ENCODE results near the gene DUSP1.

Gene DUSP1

DNA sequence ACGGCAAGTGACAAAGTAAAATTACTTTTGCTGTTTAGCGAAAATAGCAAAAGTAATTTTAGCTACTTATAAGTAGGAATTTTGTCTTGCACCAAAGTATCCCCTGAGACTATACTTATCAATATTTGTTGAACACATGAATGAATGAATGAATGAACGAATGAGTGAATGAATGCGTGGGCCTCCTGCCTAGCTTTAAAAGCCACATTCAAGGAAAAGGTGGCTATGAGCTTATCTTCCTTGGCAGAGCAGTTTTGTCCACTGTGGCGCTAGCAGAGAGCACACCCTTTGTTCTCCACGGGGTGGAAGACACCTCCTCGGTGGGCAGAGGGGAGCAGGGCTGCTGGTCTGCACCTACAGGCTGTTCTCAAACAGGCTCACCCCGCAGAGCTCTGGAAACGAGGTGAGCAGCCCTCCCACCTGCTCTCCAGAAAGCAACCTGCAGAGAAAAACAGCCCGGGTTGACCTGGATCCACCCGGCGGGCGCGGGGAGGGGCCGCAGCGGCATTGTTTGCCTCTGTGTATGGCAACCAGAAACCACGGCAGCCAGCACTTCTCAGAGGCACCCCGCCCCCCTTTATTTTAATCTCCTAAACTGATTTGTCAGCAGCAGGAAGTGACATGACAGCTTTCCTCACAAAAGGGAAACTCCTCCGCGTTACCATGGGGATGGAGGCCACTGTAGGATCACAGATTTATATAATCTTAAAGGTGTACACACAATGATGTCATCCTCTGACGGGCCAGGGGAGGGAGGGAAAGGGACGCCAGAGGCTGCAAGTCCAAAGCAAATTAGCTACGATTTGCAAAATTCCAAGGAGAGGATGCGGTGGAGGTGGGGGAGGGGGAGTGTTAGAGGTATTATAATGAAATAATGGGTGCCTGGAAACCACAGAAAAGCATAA lies 5.9 kb downstream of the DUSP1 start:
- Histone ChIP-seq H3K27ac (peak overlapping the region; percentile 96 to 98), H3K27me3 (no peaks in the 10 kb centered on the region), H3K4me3 (peak overlapping the region; percentile 78 to 80), H3K9me3 (peaks cover 0 to 4% (median 0%) of the 10 kb centered on the region in 3 donors), H3K4me1 (peaks cover 0 to 18% (median 7%) of the 10 kb centered on the region in 4 donors), H3K36me3 (peaks cover 28 to 30% (median 30%) of the 10 kb centered on the region in 3 donors)
- DNase-seq: peak; percentile 97 to 98
- TF ChIP-seq, protein P1, sequence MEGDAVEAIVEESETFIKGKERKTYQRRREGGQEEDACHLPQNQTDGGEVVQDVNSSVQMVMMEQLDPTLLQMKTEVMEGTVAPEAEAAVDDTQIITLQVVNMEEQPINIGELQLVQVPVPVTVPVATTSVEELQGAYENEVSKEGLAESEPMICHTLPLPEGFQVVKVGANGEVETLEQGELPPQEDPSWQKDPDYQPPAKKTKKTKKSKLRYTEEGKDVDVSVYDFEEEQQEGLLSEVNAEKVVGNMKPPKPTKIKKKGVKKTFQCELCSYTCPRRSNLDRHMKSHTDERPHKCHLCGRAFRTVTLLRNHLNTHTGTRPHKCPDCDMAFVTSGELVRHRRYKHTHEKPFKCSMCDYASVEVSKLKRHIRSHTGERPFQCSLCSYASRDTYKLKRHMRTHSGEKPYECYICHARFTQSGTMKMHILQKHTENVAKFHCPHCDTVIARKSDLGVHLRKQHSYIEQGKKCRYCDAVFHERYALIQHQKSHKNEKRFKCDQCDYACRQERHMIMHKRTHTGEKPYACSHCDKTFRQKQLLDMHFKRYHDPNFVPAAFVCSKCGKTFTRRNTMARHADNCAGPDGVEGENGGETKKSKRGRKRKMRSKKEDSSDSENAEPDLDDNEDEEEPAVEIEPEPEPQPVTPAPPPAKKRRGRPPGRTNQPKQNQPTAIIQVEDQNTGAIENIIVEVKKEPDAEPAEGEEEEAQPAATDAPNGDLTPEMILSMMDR (IDR thresholded peaks at IDR 0.05): no peak
- intact Hi-C loops (cut with DNase I; ENCODE audit: low total_unique reads): loop anchor here (2.0 kb wide), 1 partner anchor 16 kb away; no protein-coding TSS in a partner anchor

DNA sequence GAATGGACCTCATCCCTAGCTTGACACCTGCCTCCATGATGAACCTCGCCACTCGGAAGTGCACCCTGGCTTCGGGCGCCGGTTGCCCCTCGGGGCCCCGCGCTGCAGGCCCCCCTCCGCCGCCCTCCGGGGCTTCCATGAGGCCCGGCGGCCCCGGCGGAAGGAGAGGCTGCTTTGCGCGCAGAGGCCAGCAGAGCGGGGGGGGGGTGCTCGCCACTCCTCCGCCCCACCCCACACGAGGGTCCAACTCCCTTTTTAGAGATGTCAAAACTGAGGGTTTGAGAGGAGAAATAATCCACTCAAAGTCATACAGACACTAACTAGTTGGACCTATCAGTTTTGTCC lies 7.9 kb downstream of the DUSP1 start:
- peak overlapping the region in 1 of 2 donors; percentile 98 for H3K27ac ChIP-seq

DNA sequence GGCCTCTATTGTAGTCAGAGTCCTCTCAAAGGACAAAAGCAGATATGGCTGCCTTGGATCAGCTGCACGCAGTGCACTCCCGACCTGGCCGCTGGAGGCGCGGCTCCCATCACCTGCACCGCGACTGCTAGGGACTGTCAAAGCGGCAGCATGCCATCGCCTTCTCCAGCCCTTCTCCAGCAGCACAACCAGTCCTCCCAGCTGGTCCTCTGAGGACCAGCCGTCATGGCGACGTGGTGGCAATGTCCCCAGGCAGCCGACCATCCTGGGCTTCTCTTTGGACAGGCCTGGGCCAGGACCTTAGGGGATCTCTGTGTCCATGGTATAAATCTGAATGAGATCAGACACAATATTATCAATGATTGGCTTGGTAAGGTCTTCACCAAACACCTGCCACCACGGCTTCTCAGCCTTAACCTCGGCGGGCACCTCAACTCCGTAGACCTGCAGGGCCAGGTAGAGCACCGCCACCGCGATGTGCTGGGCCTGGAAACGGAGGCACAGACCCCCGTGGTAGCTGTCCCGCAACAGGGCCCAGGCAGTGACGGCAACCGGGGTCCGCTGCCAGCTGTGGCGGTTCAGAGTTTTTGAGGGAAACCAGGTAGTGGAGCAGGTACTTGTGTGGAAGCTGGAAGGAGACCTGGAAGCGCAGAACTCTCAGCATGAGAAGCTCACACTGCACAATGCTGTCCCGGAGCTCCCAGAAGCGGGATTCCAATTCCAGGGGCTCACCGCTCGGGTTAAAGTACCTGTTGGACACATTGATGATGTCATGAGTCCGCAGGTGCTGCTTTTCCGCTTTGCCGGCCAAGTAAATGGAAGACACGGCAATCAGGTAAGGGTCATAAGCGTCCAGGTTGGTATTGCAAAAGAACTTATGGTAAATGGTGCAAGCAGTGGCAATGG lies 8.5 kb downstream of the DUSP1 start:
- intact Hi-C loops (cut with DNase I; ENCODE audit: low total_unique reads): no loop called here
- H3K9me3 ChIP-seq: peaks cover 0 to 10% (median 0%) of the 10 kb centered on the region in 3 donors

More for the DNA sequence above, 7.9 kb downstream of the DUSP1 start:
- intact Hi-C loops (cut with DNase I; ENCODE audit: low total_unique reads): no loop called here
- Histone ChIP-seq H3K27me3 (no peaks in the 10 kb centered on the region), H3K4me1 (peaks cover 0 to 25% (median 7%) of the 10 kb centered on the region in 4 donors), H3K9me3 (peaks cover 0 to 10% (median 0%) of the 10 kb centered on the region in 3 donors), H3K36me3 (peaks cover 8 to 10% (median 10%) of the 10 kb centered on the region in 3 donors), H3K4me3 (no peak overlapping the region)
- TF ChIP-seq, protein P1 (IDR thresholded peaks at IDR 0.05): no peak
- DNase-seq: peak in 1 of 2 donors; percentile 64

DNA sequence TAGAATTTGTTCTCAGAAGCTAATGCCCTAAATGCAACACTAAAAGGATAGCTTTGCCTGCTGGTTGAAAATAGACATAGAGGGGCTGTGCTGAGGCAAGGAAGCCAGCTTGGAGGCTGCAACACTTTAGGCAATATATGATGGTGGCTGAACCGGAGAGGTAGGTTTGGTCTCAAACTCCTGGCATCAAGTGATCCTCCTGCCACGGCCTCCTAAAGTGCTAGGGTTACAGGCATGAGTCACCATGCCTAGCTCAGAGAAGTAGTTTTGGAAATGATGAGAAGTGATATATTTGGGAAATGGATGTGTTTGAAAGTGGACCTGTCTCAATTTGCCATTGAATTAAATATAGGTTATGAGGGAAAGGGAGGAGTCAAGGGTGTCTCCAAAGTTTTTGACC lies 10.0 kb downstream of the DUSP1 start:
- intact Hi-C loops (cut with DNase I; ENCODE audit: low total_unique reads): no loop called here
- peaks cover 0 to 10% (median 0%) of the 10 kb centered on the region in 3 donors for H3K9me3 ChIP-seq
- H3K27ac ChIP-seq: no peak overlapping the region
- no peaks in the 10 kb centered on the region for H3K27me3 ChIP-seq
- peaks cover 0 to 30% (median 7%) of the 10 kb centered on the region in 4 donors for H3K4me1 ChIP-seq
- TF ChIP-seq, protein P1 (IDR thresholded peaks at IDR 0.05): no peak
- no peak overlapping the region for H3K4me3 ChIP-seq
- DNase-seq: peak in 1 of 2 donors; percentile 46
- no peaks in the 10 kb centered on the region for H3K36me3 ChIP-seq

More for the DNA sequence above, 8.5 kb downstream of the DUSP1 start:
- Histone ChIP-seq H3K4me3 (no peak overlapping the region), H3K4me1 (peaks cover 0 to 31% (median 7%) of the 10 kb centered on the region in 4 donors), H3K27ac (no peak overlapping the region), H3K36me3 (peaks cover 2 to 4% (median 3%) of the 10 kb centered on the region in 3 donors), H3K27me3 (no peaks in the 10 kb centered on the region)
- peak in 1 of 2 donors; percentile 65 for DNase-seq
- TF ChIP-seq, protein P1 (IDR thresholded peaks at IDR 0.05): no peak

DNA sequence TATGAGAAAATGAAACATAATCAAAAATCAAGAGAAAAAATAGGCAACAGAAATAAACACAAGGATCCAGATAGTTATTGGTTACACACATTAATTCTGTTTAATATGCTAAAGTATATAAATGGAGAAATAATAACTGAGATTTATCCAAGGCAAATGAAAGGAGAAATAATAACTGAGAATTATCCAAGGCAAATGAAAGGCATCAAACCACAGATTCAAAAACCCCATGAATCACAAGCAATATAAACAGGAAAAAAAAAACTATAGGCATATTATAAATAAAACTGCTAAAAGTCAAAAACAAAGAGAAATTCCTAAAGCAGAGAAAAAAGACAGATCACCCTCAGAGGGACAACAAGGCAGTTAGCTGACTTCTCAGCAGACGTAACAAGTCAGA lies 10.9 kb downstream of the DUSP1 start:
- Histone ChIP-seq H3K4me1 (peaks cover 0 to 22% (median 4%) of the 10 kb centered on the region in 4 donors), H3K27me3 (no peaks in the 10 kb centered on the region), H3K36me3 (no peaks in the 10 kb centered on the region), H3K27ac (no peak overlapping the region), H3K9me3 (peaks cover 0 to 10% (median 0%) of the 10 kb centered on the region in 3 donors), H3K4me3 (no peak overlapping the region)
- no peak for DNase-seq
- TF ChIP-seq, protein P1 (IDR thresholded peaks at IDR 0.05): no peak
- intact Hi-C loops (cut with DNase I; ENCODE audit: low total_unique reads): no loop called here
